Fibroblast of peridontal ligament (primary cell): ENCODE results near the gene DKK1.

Source experiments
- DNase-seq: peaks from one replicate; pipeline ENCODE4 v3.0.0-alpha.2; 2010; ENCODE audit errors: extremely low read depth

DKK1 gene

GRCh38 chr10:52313933-52314821 is at the start of gene DKK1:
Gene DKK1, plus strand, starts transcription at chr10:52314281. Its CDS starts 154 bp downstream, at chr10:52314435.
- DNase-seq: peak; percentile 76

GRCh38 chr10:52265131-52265926 is 48.8 kb upstream of the DKK1 start:
- DNase-seq: no peak

GRCh38 chr10:52266858-52267257 is 47.2 kb upstream of the DKK1 start:
- no peak for DNase-seq

GRCh38 chr10:52268790-52269189 is 45.3 kb upstream of the DKK1 start:
- DNase-seq: no peak

- no peak for DNase-seq
These were observed 44.8 kb upstream of the DKK1 start for GRCh38 chr10:52269233-52269632.

- DNase-seq: no peak
These were observed 37.9 kb upstream of the DKK1 start for GRCh38 chr10:52276163-52276562.

- DNase-seq: no peak
These were observed 37.1 kb upstream of the DKK1 start for GRCh38 chr10:52276986-52277385.

- DNase-seq: no peak
These were observed 34.5 kb upstream of the DKK1 start for GRCh38 chr10:52279546-52279945.

GRCh38 chr10:52280051-52280450 is 34.0 kb upstream of the DKK1 start:
- peak; percentile 59 for DNase-seq

GRCh38 chr10:52283174-52283573 is 30.9 kb upstream of the DKK1 start:
- DNase-seq: no peak

GRCh38 chr10:52284416-52285013 is 29.6 kb upstream of the DKK1 start:
- DNase-seq: no peak

- DNase-seq: no peak
These were observed 26.2 kb upstream of the DKK1 start for GRCh38 chr10:52287866-52288265.

GRCh38 chr10:52297747-52298146 is 16.3 kb upstream of the DKK1 start:
- DNase-seq: no peak

- no peak for DNase-seq
These were observed 13.3 kb upstream of the DKK1 start for GRCh38 chr10:52300599-52301277.

- DNase-seq: peak; percentile 81
These were observed 5.6 kb upstream of the DKK1 start for GRCh38 chr10:52308251-52309031.

- DNase-seq: peak; percentile 19
These were observed 1.2 kb upstream of the DKK1 start for GRCh38 chr10:52312942-52313255.

GRCh38 chr10:52313256-52313932 is 687 bp upstream of the DKK1 start:
- peak; percentile 31 for DNase-seq

- DNase-seq: peak; percentile 39
These were observed 906 bp downstream of the DKK1 start for GRCh38 chr10:52314822-52315552.

GRCh38 chr10:52316001-52316400 is 1.9 kb downstream of the DKK1 start:
- peak; percentile 33 for DNase-seq

- no peak for DNase-seq
These were observed 2.4 kb downstream of the DKK1 start for GRCh38 chr10:52316500-52316899.
